Thoracic aorta (tissue), 2 donors: Measurements from ENCODE around the gene MAPK10. TPM values are rescaled to one million over a fixed set of nuclear protein-coding genes. Genes with fewer than 3 reads are reported as not detected.

ENCODE experiments used
- ATAC-seq: fragments of 150-250 bp; one replicate; pipeline ENCODE4 v1.8.0; 2017; ENCODE audit warnings: low read depth; ENCODE audit not compliant: insufficient number of reproducible peaks, low FRiP score
- DNase-seq: peaks from one replicate; pipeline ENCODE4 v3.0.0-alpha.2; 2020; ENCODE audit warnings: low spot score
- H3K27ac ChIP-seq, 2 donors: fragments of 200-600 bp; sonication (generic); 1 replicate in 1 of 2; 2 replicates in 1 of 2; pipeline ENCODE4 v1.5.1; 2016; ENCODE audit warnings: mild to moderate bottlenecking in 2 of 2, moderate library complexity in 2 of 2
- H3K27me3 ChIP-seq: fragments of 200-600 bp; sonication (generic); replicated peaks from 2 replicates; pipeline ENCODE4 v1.6.0; 2016; ENCODE audit warnings: mild to moderate bottlenecking; ENCODE audit not compliant: insufficient read depth
- H3K36me3 ChIP-seq: fragments of 200-600 bp; sonication (generic); one replicate; pipeline ENCODE4 v1.5.1; 2016
- H3K4me1 ChIP-seq, 2 donors: fragments of 200-600 bp; sonication (generic); 1 replicate in 1 of 2; 2 replicates in 1 of 2; pipeline versions ENCODE4 v1.5.1 to v1.6.0; 2016; ENCODE audit warnings: low read depth in 2 of 2, mild to moderate bottlenecking in 1 of 2; ENCODE audit not compliant: control insufficient read depth in 1 of 2
- H3K4me3 ChIP-seq: fragments of 200-600 bp; sonication (generic); 2 replicates; pipeline ENCODE4 v1.5.1; 2016; ENCODE audit warnings: mild to moderate bottlenecking
- H3K9me3 ChIP-seq: fragments of 200-600 bp; sonication (generic); 2 replicates; pipeline ENCODE4 v1.5.1; 2016
- CTCF ChIP-seq: fragments of 200-600 bp; sonication (generic); IDR thresholded peaks from one replicate; pipeline ENCODE4 v1.5.1; 2019; ENCODE audit warnings: antibody characterized with exemption
- total RNA-seq, 2 donors: library from RNA; depleted of rRNA; stranded (reverse); fragments of >200 nt; gene quantifications; one replicate each; pipeline versions ENCODE4 v1.1.0 to v1.2.3, GENCODE V29; 2016

The MAPK10 gene
- total RNA-seq, 2 donors from 2014 or later = 28.8 to 44.7 TPM

GRCh38 chr4:86221002-86221401 lies 138.9 kb downstream of the MAPK10 start:
- no peaks in the 10 kb centered on the region for H3K9me3 ChIP-seq
- no peaks in the 10 kb centered on the region for H3K36me3 ChIP-seq
- ATAC-seq (no peak), DNase-seq (no peak)
- TF ChIP-seq CTCF = no peak
- no peaks in the 10 kb centered on the region for H3K27me3 ChIP-seq
- no peaks in the 10 kb centered on the region for H3K4me1 ChIP-seq
- H3K27ac ChIP-seq = no peak overlapping the region
- no peak overlapping the region for H3K4me3 ChIP-seq

GRCh38 chr4:86220121-86220520 lies 139.7 kb downstream of the MAPK10 start:
- no peaks in the 10 kb centered on the region for H3K36me3 ChIP-seq
- DNase-seq = no peak
- no peak overlapping the region for H3K27ac ChIP-seq
- ATAC-seq = no peak
- H3K4me3 ChIP-seq = no peak overlapping the region
- H3K4me1 ChIP-seq = no peaks in the 10 kb centered on the region
- TF ChIP-seq CTCF = no peak
- H3K27me3 ChIP-seq = no peaks in the 10 kb centered on the region
- no peaks in the 10 kb centered on the region for H3K9me3 ChIP-seq

- peaks cover 5% of the 10 kb centered on the region for H3K9me3 ChIP-seq
- H3K4me1 ChIP-seq = no peaks in the 10 kb centered on the region
- no peak overlapping the region for H3K4me3 ChIP-seq
- TF ChIP-seq CTCF = no peak
- ATAC-seq (no peak), DNase-seq (no peak)
- H3K36me3 ChIP-seq = no peaks in the 10 kb centered on the region
- H3K27ac ChIP-seq = no peak overlapping the region
- no peaks in the 10 kb centered on the region for H3K27me3 ChIP-seq
These were observed 140.9 kb downstream of the MAPK10 start for GRCh38 chr4:86218746-86219473.

- Histone ChIP-seq H3K36me3 (no peaks in the 10 kb centered on the region), H3K9me3 (no peaks in the 10 kb centered on the region), H3K4me3 (no peak overlapping the region), H3K27ac (no peak overlapping the region), H3K27me3 (no peaks in the 10 kb centered on the region), H3K4me1 (no peaks in the 10 kb centered on the region)
- DNase-seq (no peak), ATAC-seq (no peak)
- no peak for TF ChIP-seq CTCF
These were observed 156.7 kb downstream of the MAPK10 start for GRCh38 chr4:86203176-86203575.

- no peak for DNase-seq
- no peak overlapping the region for H3K4me3 ChIP-seq
- ATAC-seq = no peak
- no peaks in the 10 kb centered on the region for H3K27me3 ChIP-seq
- H3K4me1 ChIP-seq = no peaks in the 10 kb centered on the region
- H3K36me3 ChIP-seq = no peaks in the 10 kb centered on the region
- H3K27ac ChIP-seq = no peak overlapping the region
- no peaks in the 10 kb centered on the region for H3K9me3 ChIP-seq
- TF ChIP-seq CTCF = no peak
These were observed 174.2 kb downstream of the MAPK10 start for GRCh38 chr4:86185659-86186058.
